Trophoblast cell (in vitro differentiated cells and primary cell): ENCODE data around the gene LRRFIP1.

ENCODE experiments used
- DNase-seq, 2 donors: peaks; one replicate each; pipeline ENCODE4 v3.0.0-alpha.2; 2016
- H2AFZ ChIP-seq: 2 replicates; pipeline ENCODE4 v1.6.1; 2013; ENCODE audit warnings: low read length, moderate library complexity, mild to moderate bottlenecking; ENCODE audit not compliant: insufficient read depth, poor library complexity
- H2AK5ac ChIP-seq: 2 replicates; pipeline ENCODE4 v1.6.1; 2013; ENCODE audit warnings: mild to moderate bottlenecking, low read length
- H2BK120ac ChIP-seq: 2 replicates; pipeline ENCODE4 v1.6.1; 2013; ENCODE audit warnings: low read length, mild to moderate bottlenecking, moderate library complexity; ENCODE audit not compliant: insufficient read depth, poor library complexity
- H2BK12ac ChIP-seq: 2 replicates; pipeline ENCODE4 v1.6.1; 2013; ENCODE audit warnings: mild to moderate bottlenecking, low read length, moderate library complexity
- H2BK5ac ChIP-seq: 2 replicates; pipeline ENCODE4 v1.6.1; 2013; ENCODE audit warnings: low read length, low read depth, moderate library complexity, mild to moderate bottlenecking; ENCODE audit not compliant: poor library complexity
- H3K14ac ChIP-seq: 2 replicates; pipeline ENCODE4 v1.6.1; 2013; ENCODE audit warnings: mild to moderate bottlenecking, low read length
- H3K18ac ChIP-seq: 2 replicates; pipeline ENCODE4 v1.6.1; 2013; ENCODE audit warnings: mild to moderate bottlenecking, low read length
- H3K23ac ChIP-seq: 2 replicates; pipeline ENCODE4 v1.6.1; 2013; ENCODE audit warnings: low read length
- H3K27ac ChIP-seq: 2 replicates; pipeline ENCODE4 v1.5.1; 2013; ENCODE audit warnings: low read depth, mild to moderate bottlenecking, inconsistent platforms, low read length, moderate library complexity
- H3K27me3 ChIP-seq: 2 replicates; pipeline ENCODE4 v1.6.1; 2013; ENCODE audit warnings: inconsistent platforms, mild to moderate bottlenecking, low read length, moderate library complexity; ENCODE audit not compliant: insufficient read depth
- H3K36me3 ChIP-seq, 2 experiments: 1 replicate in 1 of 2; 2 replicates in 1 of 2; pipeline ENCODE4 v1.6.1; 2013; ENCODE audit warnings: low read length in 2 of 2, mild to moderate bottlenecking in 2 of 2, moderate library complexity in 1 of 2; ENCODE audit not compliant: insufficient read depth in 2 of 2, control insufficient read depth in 1 of 2
- H3K4ac ChIP-seq: 2 replicates; pipeline ENCODE4 v1.6.1; 2013; ENCODE audit warnings: low read depth, mild to moderate bottlenecking, low read length, moderate library complexity
- H3K4me1 ChIP-seq, 2 experiments: 1 replicate in 1 of 2; 2 replicates in 1 of 2; pipeline ENCODE4 v1.6.1; 2013; ENCODE audit warnings: low read length in 2 of 2, mild to moderate bottlenecking in 2 of 2, moderate library complexity in 1 of 2; ENCODE audit not compliant: insufficient read depth in 2 of 2, control insufficient read depth in 1 of 2
- H3K4me2 ChIP-seq: 2 replicates; pipeline ENCODE4 v1.6.1; 2013; ENCODE audit warnings: inconsistent platforms, mild to moderate bottlenecking, low read length, moderate library complexity
- H3K4me3 ChIP-seq: 2 replicates; pipeline ENCODE4 v1.5.1; 2013; ENCODE audit warnings: mild to moderate bottlenecking, low read depth, low read length, inconsistent platforms
- H3K79me1 ChIP-seq: one replicate; pipeline ENCODE4 v1.6.1; 2013; ENCODE audit warnings: low read length
- H3K79me2 ChIP-seq: 2 replicates; pipeline ENCODE4 v1.6.1; 2013; ENCODE audit warnings: low read length, mild to moderate bottlenecking; ENCODE audit not compliant: control insufficient read depth, insufficient read depth, poor library complexity
- H3K9ac ChIP-seq: 2 replicates; pipeline ENCODE4 v1.6.1; 2013; ENCODE audit warnings: mild to moderate bottlenecking, low read length
- H3K9me3 ChIP-seq: 2 replicates; pipeline ENCODE4 v1.6.1; 2013; ENCODE audit warnings: low read depth, mild to moderate bottlenecking, control low read depth, inconsistent platforms, low read length; ENCODE audit not compliant: insufficient read depth
- H4K12ac ChIP-seq: 2 replicates; pipeline ENCODE4 v1.6.1; 2013; ENCODE audit warnings: low read depth, mild to moderate bottlenecking, low read length, moderate library complexity
- H4K8ac ChIP-seq: 2 replicates; pipeline ENCODE4 v1.6.1; 2013; ENCODE audit warnings: low read depth, mild to moderate bottlenecking, low read length, moderate library complexity
- H4K91ac ChIP-seq: one replicate; pipeline ENCODE4 v1.6.1; 2013; ENCODE audit warnings: low read depth, mild to moderate bottlenecking, low read length, moderate library complexity
- WGBS: extraction: QIAGEN DNeasy Blood & Tissue Kit; methylation state at CpG from one replicate; pipeline ENCODE4 v1.1.7; 2013; ENCODE audit warnings: missing lambda C conversion rate; ENCODE audit not compliant: insufficient read length, insufficient coverage; ENCODE audit errors: extremely low coverage; 5-methylcytosine and 5-hydroxymethylcytosine counted together

Gene LRRFIP1

DNA sequence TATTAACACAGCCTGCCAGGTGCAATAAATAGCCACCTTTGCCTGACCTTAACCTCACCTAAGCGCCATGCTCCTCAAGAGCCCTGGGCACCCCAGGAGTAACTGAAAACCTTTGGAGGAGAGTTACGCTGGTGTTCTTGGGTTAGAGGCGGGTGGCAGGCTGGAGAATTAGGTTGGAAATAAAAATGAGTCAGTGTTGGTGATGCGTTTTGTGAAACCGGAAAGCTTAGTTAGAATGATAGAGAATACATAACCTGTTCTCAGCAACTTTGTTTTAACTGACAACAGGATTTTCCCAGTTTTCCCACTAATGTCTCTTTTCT lies 17.0 kb downstream of the LRRFIP1 start:
- Histone ChIP-seq H3K4me2 (no peak overlapping the region), H3K79me1 (no peaks in the 10 kb centered on the region), H3K79me2 (no peaks in the 10 kb centered on the region), H3K4me1 (peaks cover 4 to 7% of the 10 kb centered on the region in 2 experiments), H3K36me3 (peaks cover 4 to 5% of the 10 kb centered on the region in 2 experiments), H3K18ac (no peak overlapping the region), H3K27ac (no peak overlapping the region), H2BK5ac (no peak overlapping the region), H3K14ac (no peak overlapping the region), H2AFZ (no peak overlapping the region), H4K91ac (no peak overlapping the region), H2BK120ac (no peak overlapping the region), H3K9ac (no peak overlapping the region), H4K8ac (no peak overlapping the region), H3K4me3 (no peak overlapping the region), H3K23ac (no peak overlapping the region), H3K27me3 (no peaks in the 10 kb centered on the region), H3K4ac (no peak overlapping the region), H3K9me3 (peaks cover 2% of the 10 kb centered on the region), H2BK12ac (no peak overlapping the region), H4K12ac (no peak overlapping the region), H2AK5ac (no peak overlapping the region)
- no peak for DNase-seq
- no CpG with 5 or more reads among the region's 5 CpGs for WGBS

GRCh38 chr2:237645261-237645660 lies 17.9 kb downstream of the LRRFIP1 start:
- H2BK5ac ChIP-seq: no peak overlapping the region

GRCh38 chr2:237647176-237648015 lies 20.0 kb downstream of the LRRFIP1 start:
- no peak overlapping the region for H3K4me2 ChIP-seq
- H3K18ac ChIP-seq: no peak overlapping the region
- H3K79me1 ChIP-seq: no peaks in the 10 kb centered on the region
- no peak overlapping the region for H3K14ac ChIP-seq
- H3K9me3 ChIP-seq: peaks cover 1% of the 10 kb centered on the region
- no peak overlapping the region for H2BK120ac ChIP-seq
- H3K27me3 ChIP-seq: no peaks in the 10 kb centered on the region
- peaks cover 9 to 12% of the 10 kb centered on the region in 2 experiments for H3K4me1 ChIP-seq
- no peak overlapping the region for H4K91ac ChIP-seq
- H2AFZ ChIP-seq: no peak overlapping the region
- no peak overlapping the region for H2BK5ac ChIP-seq
- H4K8ac ChIP-seq: no peak overlapping the region
- DNase-seq: no peak
- H3K4me3 ChIP-seq: no peak overlapping the region
- H2BK12ac ChIP-seq: no peak overlapping the region
- H2AK5ac ChIP-seq: no peak overlapping the region
- H3K36me3 ChIP-seq: peaks cover 0 to 5% of the 10 kb centered on the region in 2 experiments
- no peak overlapping the region for H3K9ac ChIP-seq
- H3K27ac ChIP-seq: no peak overlapping the region
- WGBS: no CpG with 5 or more reads among the region's 20 CpGs
- no peak overlapping the region for H4K12ac ChIP-seq
- H3K79me2 ChIP-seq: no peaks in the 10 kb centered on the region
- H3K23ac ChIP-seq: no peak overlapping the region
- H3K4ac ChIP-seq: no peak overlapping the region

More at GRCh38 chr2:237645261-237645660, 17.9 kb downstream of the LRRFIP1 start:
- no peak for DNase-seq
- peaks cover 4 to 7% of the 10 kb centered on the region in 2 experiments for H3K4me1 ChIP-seq
- peaks cover 2% of the 10 kb centered on the region for H3K9me3 ChIP-seq
- H3K23ac ChIP-seq: no peak overlapping the region
- H3K79me2 ChIP-seq: no peaks in the 10 kb centered on the region
- H4K8ac ChIP-seq: no peak overlapping the region
- H3K27ac ChIP-seq: no peak overlapping the region
- H3K18ac ChIP-seq: no peak overlapping the region
- WGBS: no CpG with 5 or more reads among the region's 8 CpGs
- H3K79me1 ChIP-seq: no peaks in the 10 kb centered on the region
- no peak overlapping the region for H3K9ac ChIP-seq
- no peak overlapping the region for H2BK12ac ChIP-seq
- no peak overlapping the region for H3K4me2 ChIP-seq
- no peak overlapping the region for H2AFZ ChIP-seq
- H3K14ac ChIP-seq: no peak overlapping the region
- no peak overlapping the region for H2BK120ac ChIP-seq
- H3K4ac ChIP-seq: no peak overlapping the region
- H4K12ac ChIP-seq: no peak overlapping the region
- no peak overlapping the region for H3K4me3 ChIP-seq
- H3K36me3 ChIP-seq: peaks cover 4 to 5% of the 10 kb centered on the region in 2 experiments
- H2AK5ac ChIP-seq: no peak overlapping the region
- no peak overlapping the region for H4K91ac ChIP-seq
- H3K27me3 ChIP-seq: no peaks in the 10 kb centered on the region

GRCh38 chr2:237648016-237648381 lies 20.6 kb downstream of the LRRFIP1 start:
- no peak overlapping the region for H4K8ac ChIP-seq
- no peak overlapping the region for H2AFZ ChIP-seq
- H3K14ac ChIP-seq: no peak overlapping the region
- H2BK12ac ChIP-seq: no peak overlapping the region
- peaks cover 9 to 12% of the 10 kb centered on the region in 2 experiments for H3K4me1 ChIP-seq
- no peak overlapping the region for H4K91ac ChIP-seq
- H3K9me3 ChIP-seq: peaks cover 1% of the 10 kb centered on the region
- no peaks in the 10 kb centered on the region for H3K79me2 ChIP-seq
- H3K79me1 ChIP-seq: no peaks in the 10 kb centered on the region
- H3K4ac ChIP-seq: no peak overlapping the region
- H3K18ac ChIP-seq: no peak overlapping the region
- H3K4me3 ChIP-seq: no peak overlapping the region
- no peak overlapping the region for H3K27ac ChIP-seq
- WGBS: no CpG with 5 or more reads among the region's 9 CpGs
- H3K9ac ChIP-seq: no peak overlapping the region
- no peak overlapping the region for H4K12ac ChIP-seq
- no peak for DNase-seq
- H3K36me3 ChIP-seq: peaks cover 0 to 5% of the 10 kb centered on the region in 2 experiments
- H3K4me2 ChIP-seq: no peak overlapping the region
- H3K27me3 ChIP-seq: no peaks in the 10 kb centered on the region
- H2BK120ac ChIP-seq: no peak overlapping the region
- no peak overlapping the region for H2BK5ac ChIP-seq
- H2AK5ac ChIP-seq: no peak overlapping the region
- H3K23ac ChIP-seq: no peak overlapping the region
